ENCODE data around the gene CCRL2.

The CCRL2 gene

DNA sequence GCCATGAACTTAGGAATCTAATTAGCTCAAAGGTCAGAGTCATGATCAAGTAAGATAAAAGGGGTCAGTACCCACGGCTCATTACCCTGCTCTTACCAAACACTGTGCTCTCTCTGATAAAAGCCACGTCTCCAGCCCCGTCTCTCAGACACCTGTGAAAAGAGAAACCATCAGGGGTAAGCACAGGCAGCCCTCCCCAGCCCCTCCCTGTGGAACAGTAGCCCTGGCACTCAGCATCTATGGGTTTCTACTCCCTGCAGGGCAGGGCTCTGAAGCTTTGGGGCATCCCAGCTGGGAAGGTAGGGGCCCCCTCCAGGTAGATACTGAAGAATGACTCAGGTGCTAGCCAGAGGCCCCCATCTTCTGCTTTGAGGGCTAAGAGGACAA, 47.1 kb downstream of the CCRL2 start:
- TF ChIP-seq NFIC (IDR thresholded peaks at IDR 0.05) (no peak), YY1 (IDR thresholded peaks at IDR 0.05; ENCODE audit: low read depth) (no peak), CEBPB (IDR thresholded peaks at IDR 0.05) (no peak), TEAD4 (IDR thresholded peaks at IDR 0.05) (no peak)
- TF ChIP-seq, protein P1, sequence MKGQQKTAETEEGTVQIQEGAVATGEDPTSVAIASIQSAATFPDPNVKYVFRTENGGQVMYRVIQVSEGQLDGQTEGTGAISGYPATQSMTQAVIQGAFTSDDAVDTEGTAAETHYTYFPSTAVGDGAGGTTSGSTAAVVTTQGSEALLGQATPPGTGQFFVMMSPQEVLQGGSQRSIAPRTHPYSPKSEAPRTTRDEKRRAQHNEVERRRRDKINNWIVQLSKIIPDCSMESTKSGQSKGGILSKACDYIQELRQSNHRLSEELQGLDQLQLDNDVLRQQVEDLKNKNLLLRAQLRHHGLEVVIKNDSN (IDR thresholded peaks at IDR 0.05), result no peak
- TF ChIP-seq, protein P2, sequence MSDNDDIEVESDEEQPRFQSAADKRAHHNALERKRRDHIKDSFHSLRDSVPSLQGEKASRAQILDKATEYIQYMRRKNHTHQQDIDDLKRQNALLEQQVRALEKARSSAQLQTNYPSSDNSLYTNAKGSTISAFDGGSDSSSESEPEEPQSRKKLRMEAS (IDR thresholded peaks at IDR 0.05), result no peak

DNA sequence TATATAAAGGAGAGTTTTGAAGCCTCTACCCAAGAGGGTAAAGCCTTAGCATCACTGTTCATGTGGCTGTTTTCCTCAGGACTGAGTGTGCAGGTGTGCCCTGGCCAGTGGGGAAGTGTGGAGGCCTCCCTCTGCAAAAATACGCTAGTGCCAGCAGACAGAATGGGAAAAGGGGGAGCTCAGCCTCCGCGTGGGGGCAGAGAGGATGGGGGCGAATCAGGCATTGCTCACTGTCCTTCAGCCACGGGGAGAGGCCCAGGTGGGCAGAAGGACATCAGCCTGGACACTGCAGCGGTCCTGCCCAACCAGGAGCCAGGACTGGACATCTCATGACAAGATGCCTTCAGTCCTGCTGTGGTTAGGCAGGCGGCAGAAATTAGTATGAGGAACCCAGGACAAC, 47.5 kb downstream of the CCRL2 start:
- TF ChIP-seq, protein P2 (IDR thresholded peaks at IDR 0.05), result no peak
- TF ChIP-seq EP300 (IDR thresholded peaks at IDR 0.05; ENCODE audit: borderline replicate concordance) (no peak), CREB1 (IDR thresholded peaks at IDR 0.05; ENCODE audit: low read depth) (no peak), RAD21 (IDR thresholded peaks at IDR 0.05; ENCODE audit: low read depth) (no peak), NFIC (IDR thresholded peaks at IDR 0.05) (no peak), TCF12 (IDR thresholded peaks at IDR 0.05; ENCODE audit: low read depth) (no peak), FOXM1 (IDR thresholded peaks at IDR 0.05; ENCODE audit: borderline replicate concordance, low read depth) (no peak), EGR1 (IDR thresholded peaks at IDR 0.05) (no peak), ZBTB7A (IDR thresholded peaks at IDR 0.05; ENCODE audit: low read depth) (no peak), YY1 (IDR thresholded peaks at IDR 0.05; ENCODE audit: low read depth) (no peak), TEAD4 (IDR thresholded peaks at IDR 0.05) (no peak), TAF1 (IDR thresholded peaks at IDR 0.05; ENCODE audit: low read depth) (no peak)
- TF ChIP-seq, protein P1 (IDR thresholded peaks at IDR 0.05), result no peak
- TF ChIP-seq, protein P3, sequence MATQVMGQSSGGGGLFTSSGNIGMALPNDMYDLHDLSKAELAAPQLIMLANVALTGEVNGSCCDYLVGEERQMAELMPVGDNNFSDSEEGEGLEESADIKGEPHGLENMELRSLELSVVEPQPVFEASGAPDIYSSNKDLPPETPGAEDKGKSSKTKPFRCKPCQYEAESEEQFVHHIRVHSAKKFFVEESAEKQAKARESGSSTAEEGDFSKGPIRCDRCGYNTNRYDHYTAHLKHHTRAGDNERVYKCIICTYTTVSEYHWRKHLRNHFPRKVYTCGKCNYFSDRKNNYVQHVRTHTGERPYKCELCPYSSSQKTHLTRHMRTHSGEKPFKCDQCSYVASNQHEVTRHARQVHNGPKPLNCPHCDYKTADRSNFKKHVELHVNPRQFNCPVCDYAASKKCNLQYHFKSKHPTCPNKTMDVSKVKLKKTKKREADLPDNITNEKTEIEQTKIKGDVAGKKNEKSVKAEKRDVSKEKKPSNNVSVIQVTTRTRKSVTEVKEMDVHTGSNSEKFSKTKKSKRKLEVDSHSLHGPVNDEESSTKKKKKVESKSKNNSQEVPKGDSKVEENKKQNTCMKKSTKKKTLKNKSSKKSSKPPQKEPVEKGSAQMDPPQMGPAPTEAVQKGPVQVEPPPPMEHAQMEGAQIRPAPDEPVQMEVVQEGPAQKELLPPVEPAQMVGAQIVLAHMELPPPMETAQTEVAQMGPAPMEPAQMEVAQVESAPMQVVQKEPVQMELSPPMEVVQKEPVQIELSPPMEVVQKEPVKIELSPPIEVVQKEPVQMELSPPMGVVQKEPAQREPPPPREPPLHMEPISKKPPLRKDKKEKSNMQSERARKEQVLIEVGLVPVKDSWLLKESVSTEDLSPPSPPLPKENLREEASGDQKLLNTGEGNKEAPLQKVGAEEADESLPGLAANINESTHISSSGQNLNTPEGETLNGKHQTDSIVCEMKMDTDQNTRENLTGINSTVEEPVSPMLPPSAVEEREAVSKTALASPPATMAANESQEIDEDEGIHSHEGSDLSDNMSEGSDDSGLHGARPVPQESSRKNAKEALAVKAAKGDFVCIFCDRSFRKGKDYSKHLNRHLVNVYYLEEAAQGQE (IDR thresholded peaks at IDR 0.05; ENCODE audit: low read depth), result no peak

DNA sequence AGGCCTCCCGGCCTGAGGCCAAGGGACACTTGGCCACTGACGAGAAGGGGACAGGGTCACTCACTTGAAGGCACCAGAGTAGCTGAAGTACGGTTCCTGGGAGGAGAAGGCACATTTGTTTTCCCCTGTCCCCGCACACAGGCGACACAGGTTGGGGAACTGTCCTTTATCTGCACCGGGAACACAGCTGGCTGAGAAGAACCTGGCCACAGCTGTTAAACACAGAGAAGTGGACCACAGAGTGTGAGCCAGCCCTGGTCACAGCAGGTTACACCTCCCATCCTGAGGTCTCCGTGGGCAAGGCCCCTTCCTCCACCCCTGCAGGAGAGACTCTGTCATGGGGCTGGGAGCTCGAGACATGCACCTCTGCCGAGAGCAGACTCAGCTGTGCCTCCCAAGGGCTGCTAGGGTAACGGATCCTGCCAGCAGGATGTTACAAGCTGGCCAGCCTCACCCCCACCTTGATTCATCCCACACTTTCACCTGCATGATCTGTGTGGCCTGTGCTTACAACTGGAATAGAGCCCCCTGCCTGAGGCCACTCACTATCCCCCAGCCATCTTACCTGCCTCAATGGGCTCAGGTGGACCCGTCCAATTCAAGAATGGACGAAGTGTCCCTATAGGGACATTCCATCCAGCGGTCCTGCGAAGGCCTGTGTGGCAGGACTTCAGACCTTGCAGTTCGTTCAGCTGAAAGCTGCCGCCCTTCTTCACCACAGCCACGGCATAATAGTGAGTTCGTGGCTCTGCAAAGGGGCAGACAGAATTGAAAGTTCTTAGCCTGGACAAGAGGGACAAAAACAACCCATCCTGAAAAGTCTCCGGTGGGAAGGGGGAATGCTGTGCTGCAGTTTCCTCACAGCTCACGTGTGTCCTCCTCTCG, 48.4 kb downstream of the CCRL2 start:
- TF ChIP-seq FOXM1 (IDR thresholded peaks at IDR 0.05; ENCODE audit: borderline replicate concordance, low read depth) (no peak), TEAD4 (IDR thresholded peaks at IDR 0.05) (no peak), CREB1 (IDR thresholded peaks at IDR 0.05; ENCODE audit: low read depth) (no peak), TCF12 (IDR thresholded peaks at IDR 0.05; ENCODE audit: low read depth) (no peak)
- TF ChIP-seq, protein P2 (IDR thresholded peaks at IDR 0.05), result no peak

DNA sequence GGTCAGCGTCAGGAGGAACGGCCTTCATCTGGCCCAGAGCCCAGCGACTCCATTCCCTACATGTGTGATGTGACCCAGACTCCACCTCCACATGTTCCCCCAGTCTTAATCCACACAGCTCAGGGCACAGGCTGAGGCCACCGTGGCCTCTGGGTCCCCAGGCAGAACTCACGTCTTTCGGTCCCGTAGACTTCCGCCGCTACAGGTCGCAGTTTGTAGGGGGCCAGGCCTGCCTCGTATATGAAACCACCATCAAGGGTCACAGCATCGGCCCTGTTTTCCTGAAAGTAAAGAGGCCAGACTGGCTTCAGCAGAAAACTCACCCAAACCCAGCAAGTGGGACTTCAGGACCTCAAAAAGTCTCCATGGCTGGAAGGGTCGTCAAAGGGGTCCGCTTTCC, 49.1 kb downstream of the CCRL2 start:
- TF ChIP-seq, protein P3 (IDR thresholded peaks at IDR 0.05; ENCODE audit: low read depth), result no peak

Measured in Ishikawa (cell line).